Measurements from ENCODE around the gene CXCL3. TPM values are rescaled to one million over a fixed set of nuclear protein-coding genes. Genes with fewer than 3 reads are reported as not detected.

Gene CXCL3
- total RNA-seq, 2 experiments from 2014 or later: not detected

- no peaks in the 10 kb centered on the region for H3K9me3 Mint-ChIP-seq (ENCODE audit: low read depth)
- no peak for ATAC-seq
- no peak for DNase-seq
- H3K27ac Mint-ChIP-seq: no peak overlapping the region
- H3K4me1 Mint-ChIP-seq: no peaks in the 10 kb centered on the region
- H3K27me3 Mint-ChIP-seq: no peaks in the 10 kb centered on the region
- CTCF ChIA-PET: interaction anchor here (1.0 kb wide), 1 partner anchor 35 kb away, joined by 3 read pairs; no protein-coding TSS in a partner anchor
- no peak overlapping the region for H3K4me3 Mint-ChIP-seq
- no peaks in the 10 kb centered on the region for H3K36me3 Mint-ChIP-seq
Measured at GRCh38 chr4:74062953-74063352, 24.5 kb upstream of the CXCL3 start.

- no peak for ATAC-seq
- H3K4me3 Mint-ChIP-seq: no peak overlapping the region
Measured at GRCh38 chr4:74061430-74061829, 22.9 kb upstream of the CXCL3 start.

GRCh38 chr4:74059161-74059829, 20.8 kb upstream of the CXCL3 start:
- DNase-seq: no peak
- ATAC-seq: no peak
- no peak overlapping the region for H3K4me3 Mint-ChIP-seq
- H3K27ac Mint-ChIP-seq: no peak overlapping the region
- no peaks in the 10 kb centered on the region for H3K27me3 Mint-ChIP-seq
- H3K9me3 Mint-ChIP-seq (ENCODE audit: low read depth): no peaks in the 10 kb centered on the region
- no peaks in the 10 kb centered on the region for H3K4me1 Mint-ChIP-seq
- CTCF ChIA-PET: no interaction called here
- H3K36me3 Mint-ChIP-seq: no peaks in the 10 kb centered on the region

More at GRCh38 chr4:74061430-74061829, 22.9 kb upstream of the CXCL3 start:
- no peak for DNase-seq
- no peaks in the 10 kb centered on the region for H3K36me3 Mint-ChIP-seq
- H3K27ac Mint-ChIP-seq: no peak overlapping the region
- CTCF ChIA-PET: no interaction called here
- no peaks in the 10 kb centered on the region for H3K27me3 Mint-ChIP-seq
- no peaks in the 10 kb centered on the region for H3K9me3 Mint-ChIP-seq (ENCODE audit: low read depth)
- H3K4me1 Mint-ChIP-seq: no peaks in the 10 kb centered on the region

GRCh38 chr4:74058048-74058651, 19.7 kb upstream of the CXCL3 start:
- H3K4me1 Mint-ChIP-seq: no peaks in the 10 kb centered on the region
- no peak for ATAC-seq
- H3K9me3 Mint-ChIP-seq (ENCODE audit: low read depth): no peaks in the 10 kb centered on the region
- no peaks in the 10 kb centered on the region for H3K36me3 Mint-ChIP-seq
- H3K27me3 Mint-ChIP-seq: no peaks in the 10 kb centered on the region
- H3K4me3 Mint-ChIP-seq: no peak overlapping the region
- H3K27ac Mint-ChIP-seq: no peak overlapping the region
- DNase-seq: no peak
- CTCF ChIA-PET: no interaction called here

GRCh38 chr4:74057588-74057987, 19.1 kb upstream of the CXCL3 start:
- CTCF ChIA-PET: no interaction called here
- Mint-ChIP-seq H3K4me3 (no peak overlapping the region), H3K9me3 (ENCODE audit: low read depth) (no peaks in the 10 kb centered on the region), H3K4me1 (no peaks in the 10 kb centered on the region), H3K27me3 (no peaks in the 10 kb centered on the region), H3K27ac (no peak overlapping the region), H3K36me3 (no peaks in the 10 kb centered on the region)
- ATAC-seq (no peak), DNase-seq (no peak)

GRCh38 chr4:74056858-74057562, 18.5 kb upstream of the CXCL3 start:
- ATAC-seq (no peak), DNase-seq (no peak)
- Mint-ChIP-seq H3K4me3 (no peak overlapping the region), H3K9me3 (ENCODE audit: low read depth) (no peaks in the 10 kb centered on the region), H3K36me3 (no peaks in the 10 kb centered on the region), H3K4me1 (no peaks in the 10 kb centered on the region), H3K27ac (no peak overlapping the region), H3K27me3 (no peaks in the 10 kb centered on the region)
- CTCF ChIA-PET: no interaction called here

GRCh38 chr4:74056114-74056857, 17.8 kb upstream of the CXCL3 start:
- CTCF ChIA-PET: no interaction called here
- ATAC-seq: no peak
- H3K4me3 Mint-ChIP-seq: no peak overlapping the region
- H3K4me1 Mint-ChIP-seq: no peaks in the 10 kb centered on the region
- no peak for DNase-seq
- no peaks in the 10 kb centered on the region for H3K27me3 Mint-ChIP-seq
- no peaks in the 10 kb centered on the region for H3K36me3 Mint-ChIP-seq
- no peaks in the 10 kb centered on the region for H3K9me3 Mint-ChIP-seq (ENCODE audit: low read depth)
- no peak overlapping the region for H3K27ac Mint-ChIP-seq

- H3K27me3 Mint-ChIP-seq: no peaks in the 10 kb centered on the region
- CTCF ChIA-PET: no interaction called here
- no peak overlapping the region for H3K27ac Mint-ChIP-seq
- no peak for ATAC-seq
- H3K9me3 Mint-ChIP-seq (ENCODE audit: low read depth): no peaks in the 10 kb centered on the region
- no peaks in the 10 kb centered on the region for H3K4me1 Mint-ChIP-seq
- H3K4me3 Mint-ChIP-seq: no peak overlapping the region
- DNase-seq: no peak
- no peaks in the 10 kb centered on the region for H3K36me3 Mint-ChIP-seq
Measured at GRCh38 chr4:74055498-74055897, 17.0 kb upstream of the CXCL3 start.

GRCh38 chr4:74055096-74055495, 16.6 kb upstream of the CXCL3 start:
- no peak overlapping the region for H3K4me3 Mint-ChIP-seq
- CTCF ChIA-PET: no interaction called here
- DNase-seq (no peak), ATAC-seq (no peak)
- H3K27me3 Mint-ChIP-seq: no peaks in the 10 kb centered on the region
- H3K4me1 Mint-ChIP-seq: no peaks in the 10 kb centered on the region
- no peaks in the 10 kb centered on the region for H3K9me3 Mint-ChIP-seq (ENCODE audit: low read depth)
- H3K27ac Mint-ChIP-seq: no peak overlapping the region
- H3K36me3 Mint-ChIP-seq: no peaks in the 10 kb centered on the region

- ATAC-seq: no peak
- Mint-ChIP-seq H3K4me1 (no peaks in the 10 kb centered on the region), H3K27ac (no peak overlapping the region), H3K9me3 (ENCODE audit: low read depth) (no peaks in the 10 kb centered on the region), H3K36me3 (no peaks in the 10 kb centered on the region), H3K4me3 (no peak overlapping the region), H3K27me3 (no peaks in the 10 kb centered on the region)
- CTCF ChIA-PET: no interaction called here
- DNase-seq: no peak
Measured at GRCh38 chr4:74054483-74055047, 16.1 kb upstream of the CXCL3 start.

GRCh38 chr4:74047152-74047551, 8.7 kb upstream of the CXCL3 start:
- Mint-ChIP-seq H3K4me3 (no peak overlapping the region), H3K36me3 (no peaks in the 10 kb centered on the region), H3K9me3 (ENCODE audit: low read depth) (no peaks in the 10 kb centered on the region), H3K4me1 (no peaks in the 10 kb centered on the region), H3K27me3 (peaks cover 1% of the 10 kb centered on the region), H3K27ac (no peak overlapping the region)
- CTCF ChIA-PET: no interaction called here
- ATAC-seq (no peak), DNase-seq (no peak)

- H3K9me3 Mint-ChIP-seq (ENCODE audit: low read depth): no peaks in the 10 kb centered on the region
- no peak overlapping the region for H3K27ac Mint-ChIP-seq
- CTCF ChIA-PET: no interaction called here
- no peak for ATAC-seq
- DNase-seq: no peak
- no peaks in the 10 kb centered on the region for H3K36me3 Mint-ChIP-seq
- peaks cover 9% of the 10 kb centered on the region for H3K27me3 Mint-ChIP-seq
- H3K4me3 Mint-ChIP-seq: no peak overlapping the region
- H3K4me1 Mint-ChIP-seq: no peaks in the 10 kb centered on the region
Measured at GRCh38 chr4:74045772-74046171, 7.3 kb upstream of the CXCL3 start.

- no peaks in the 10 kb centered on the region for H3K36me3 Mint-ChIP-seq
- no peaks in the 10 kb centered on the region for H3K9me3 Mint-ChIP-seq (ENCODE audit: low read depth)
- no peak overlapping the region for H3K27ac Mint-ChIP-seq
- DNase-seq: no peak
- no peak for ATAC-seq
- peaks cover 14% of the 10 kb centered on the region for H3K27me3 Mint-ChIP-seq
- no peaks in the 10 kb centered on the region for H3K4me1 Mint-ChIP-seq
- H3K4me3 Mint-ChIP-seq: no peak overlapping the region
- CTCF ChIA-PET: no interaction called here
Measured at GRCh38 chr4:74045247-74045646, 6.8 kb upstream of the CXCL3 start.
